ENCODE results near the gene RNH1. TPM values are rescaled to one million over a fixed set of nuclear protein-coding genes. Genes with fewer than 3 reads are reported as not detected.

The RNH1 gene
- total RNA-seq, 4 donors from 2014 or later: 206 to 378 (median 222) TPM

GRCh38 chr11:553988-554340 lies 46.9 kb upstream of the RNH1 start:
- peaks cover 15 to 27% (median 20%) of the 10 kb centered on the region in 3 donors for H3K4me1 ChIP-seq
- peaks cover 0 to 88% (median 3%) of the 10 kb centered on the region in 4 donors for H3K27me3 ChIP-seq
- H3K27ac ChIP-seq: no peak overlapping the region
- H3K4me3 ChIP-seq: no peak overlapping the region
- no peaks in the 10 kb centered on the region for H3K36me3 ChIP-seq
- no peaks in the 10 kb centered on the region for H3K9me3 ChIP-seq
- no CpG with 5 or more reads among the region's 11 CpGs for WGBS, 2 donors
- DNase-seq: no peak
- TF ChIP-seq POLR2A (IDR thresholded peaks at IDR 0.05) (no peak), CTCF (IDR thresholded peaks at IDR 0.05) (no peak)
- intact Hi-C loops (cut with DNase I): no loop called here

GRCh38 chr11:553083-553987 lies 46.3 kb upstream of the RNH1 start:
- Histone ChIP-seq H3K36me3 (no peaks in the 10 kb centered on the region), H3K27ac (no peak overlapping the region), H3K4me1 (peaks cover 15 to 27% (median 20%) of the 10 kb centered on the region in 3 donors), H3K9me3 (no peaks in the 10 kb centered on the region), H3K27me3 (peaks cover 0 to 81% (median 3%) of the 10 kb centered on the region in 4 donors), H3K4me3 (no peak overlapping the region)
- TF ChIP-seq POLR2A (IDR thresholded peaks at IDR 0.05): no peak
- TF ChIP-seq CTCF (IDR thresholded peaks at IDR 0.05): no peak
- 72 to 84% methylated on average over 8 to 16 of the region's 27 CpGs for WGBS, 2 donors
- intact Hi-C loops (cut with DNase I): no loop called here
- DNase-seq: no peak

- no peak for DNase-seq
- peaks cover 15 to 27% (median 20%) of the 10 kb centered on the region in 3 donors for H3K4me1 ChIP-seq
- peaks cover 0 to 64% (median 3%) of the 10 kb centered on the region in 4 donors for H3K27me3 ChIP-seq
- no peak overlapping the region for H3K4me3 ChIP-seq
- no peaks in the 10 kb centered on the region for H3K36me3 ChIP-seq
- 100% methylated on average over 2 of the region's 12 CpGs; no CpG with 5 or more reads in 1 of the 2 donors for WGBS, 2 donors
- intact Hi-C loops (cut with DNase I): no loop called here
- no peaks in the 10 kb centered on the region for H3K9me3 ChIP-seq
- no peak for TF ChIP-seq CTCF (IDR thresholded peaks at IDR 0.05)
- TF ChIP-seq POLR2A (IDR thresholded peaks at IDR 0.05): no peak
- H3K27ac ChIP-seq: no peak overlapping the region
Observed at GRCh38 chr11:551596-551995, 44.6 kb upstream of the RNH1 start.

GRCh38 chr11:551131-551530 lies 44.1 kb upstream of the RNH1 start:
- TF ChIP-seq POLR2A (IDR thresholded peaks at IDR 0.05) (no peak), CTCF (IDR thresholded peaks at IDR 0.05) (no peak)
- Histone ChIP-seq H3K9me3 (no peaks in the 10 kb centered on the region), H3K27me3 (peaks cover 0 to 59% (median 3%) of the 10 kb centered on the region in 4 donors), H3K4me1 (peaks cover 15 to 23% (median 18%) of the 10 kb centered on the region in 3 donors), H3K36me3 (no peaks in the 10 kb centered on the region), H3K27ac (no peak overlapping the region), H3K4me3 (no peak overlapping the region)
- WGBS, 2 donors: 0 to 86% methylated on average over 1 to 2 of the region's 16 CpGs
- no peak for DNase-seq
- intact Hi-C loops (cut with DNase I): no loop called here

- no peak overlapping the region for H3K27ac ChIP-seq
- no peaks in the 10 kb centered on the region for H3K9me3 ChIP-seq
- peaks cover 0 to 55% (median 2%) of the 10 kb centered on the region in 4 donors for H3K27me3 ChIP-seq
- no peak for DNase-seq
- H3K4me3 ChIP-seq: no peak overlapping the region
- intact Hi-C loops (cut with DNase I): no loop called here
- no CpG with 5 or more reads among the region's 5 CpGs for WGBS, 2 donors
- H3K36me3 ChIP-seq: no peaks in the 10 kb centered on the region
- no peak for TF ChIP-seq CTCF (IDR thresholded peaks at IDR 0.05)
- no peak for TF ChIP-seq POLR2A (IDR thresholded peaks at IDR 0.05)
- H3K4me1 ChIP-seq: peaks cover 13 to 19% (median 14%) of the 10 kb centered on the region in 3 donors
Observed at GRCh38 chr11:550746-551085, 43.7 kb upstream of the RNH1 start.
